Measurements from ENCODE around the gene DYRK4.

Gene DYRK4

DNA sequence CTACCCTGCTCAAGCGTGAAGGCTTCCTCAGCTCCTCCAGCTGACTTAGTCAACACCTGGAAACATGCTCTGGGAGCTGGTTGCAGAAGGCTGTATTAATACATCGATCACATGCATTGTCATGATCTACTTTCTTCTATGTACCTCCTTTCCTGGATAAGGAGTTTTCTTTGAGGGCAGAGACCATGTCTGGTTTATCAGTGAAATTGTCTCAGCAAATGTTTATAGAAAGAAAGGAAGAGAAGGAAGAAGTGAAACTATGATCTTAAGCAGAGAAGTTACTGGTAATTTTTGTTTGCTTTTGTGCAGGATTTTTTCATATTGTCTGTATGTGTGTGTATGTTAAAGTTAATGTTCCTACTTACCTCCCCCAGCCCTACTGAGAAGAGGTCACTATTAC, 4.5 kb downstream of the DYRK4 start:
- TF ChIP-seq, protein P1, sequence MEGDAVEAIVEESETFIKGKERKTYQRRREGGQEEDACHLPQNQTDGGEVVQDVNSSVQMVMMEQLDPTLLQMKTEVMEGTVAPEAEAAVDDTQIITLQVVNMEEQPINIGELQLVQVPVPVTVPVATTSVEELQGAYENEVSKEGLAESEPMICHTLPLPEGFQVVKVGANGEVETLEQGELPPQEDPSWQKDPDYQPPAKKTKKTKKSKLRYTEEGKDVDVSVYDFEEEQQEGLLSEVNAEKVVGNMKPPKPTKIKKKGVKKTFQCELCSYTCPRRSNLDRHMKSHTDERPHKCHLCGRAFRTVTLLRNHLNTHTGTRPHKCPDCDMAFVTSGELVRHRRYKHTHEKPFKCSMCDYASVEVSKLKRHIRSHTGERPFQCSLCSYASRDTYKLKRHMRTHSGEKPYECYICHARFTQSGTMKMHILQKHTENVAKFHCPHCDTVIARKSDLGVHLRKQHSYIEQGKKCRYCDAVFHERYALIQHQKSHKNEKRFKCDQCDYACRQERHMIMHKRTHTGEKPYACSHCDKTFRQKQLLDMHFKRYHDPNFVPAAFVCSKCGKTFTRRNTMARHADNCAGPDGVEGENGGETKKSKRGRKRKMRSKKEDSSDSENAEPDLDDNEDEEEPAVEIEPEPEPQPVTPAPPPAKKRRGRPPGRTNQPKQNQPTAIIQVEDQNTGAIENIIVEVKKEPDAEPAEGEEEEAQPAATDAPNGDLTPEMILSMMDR (IDR thresholded peaks at IDR 0.05), result no peak

GRCh38 chr12:4567073-4567881, 5.3 kb downstream of the DYRK4 start:
- Histone ChIP-seq H3K9me3 (no peaks in the 10 kb centered on the region), H3K27ac (peak overlapping the region; percentile 29), H3K36me3 (no peaks in the 10 kb centered on the region), H3K27me3 (peaks cover 14% of the 10 kb centered on the region), H3K4me3 (ENCODE audit: low read depth in 1 of 2, low read length in 1 of 2) (no peak overlapping the region), H3K4me1 (ENCODE audit: control insufficient read depth in 1 of 2, insufficient read depth in 1 of 2, low read depth in 1 of 2, low read length in 1 of 2) (peaks cover 2 to 13% of the 10 kb centered on the region in 2 experiments)
- TF ChIP-seq, protein P1 (IDR thresholded peaks at IDR 0.05), result no peak

More for the DNA sequence above, 4.5 kb downstream of the DYRK4 start:
- Histone ChIP-seq H3K27me3 (peaks cover 18% of the 10 kb centered on the region), H3K36me3 (no peaks in the 10 kb centered on the region), H3K4me1 (ENCODE audit: control insufficient read depth in 1 of 2, insufficient read depth in 1 of 2, low read depth in 1 of 2, low read length in 1 of 2) (peaks cover 6 to 17% of the 10 kb centered on the region in 2 experiments), H3K27ac (no peak overlapping the region), H3K4me3 (ENCODE audit: low read depth in 1 of 2, low read length in 1 of 2) (no peak overlapping the region), H3K9me3 (no peaks in the 10 kb centered on the region)

GRCh38 chr12:4569261-4569660, 7.3 kb downstream of the DYRK4 start:
- H3K9me3 ChIP-seq, result no peaks in the 10 kb centered on the region
- no peak overlapping the region for H3K27ac ChIP-seq
- no peaks in the 10 kb centered on the region for H3K27me3 ChIP-seq
- H3K4me3 ChIP-seq (ENCODE audit: low read depth in 1 of 2, low read length in 1 of 2), result no peak overlapping the region
- TF ChIP-seq, protein P1 (IDR thresholded peaks at IDR 0.05), result no peak
- no peaks in the 10 kb centered on the region for H3K36me3 ChIP-seq
- peaks cover 0 to 9% of the 10 kb centered on the region in 2 experiments for H3K4me1 ChIP-seq (ENCODE audit: control insufficient read depth in 1 of 2, insufficient read depth in 1 of 2, low read depth in 1 of 2, low read length in 1 of 2)

DNA sequence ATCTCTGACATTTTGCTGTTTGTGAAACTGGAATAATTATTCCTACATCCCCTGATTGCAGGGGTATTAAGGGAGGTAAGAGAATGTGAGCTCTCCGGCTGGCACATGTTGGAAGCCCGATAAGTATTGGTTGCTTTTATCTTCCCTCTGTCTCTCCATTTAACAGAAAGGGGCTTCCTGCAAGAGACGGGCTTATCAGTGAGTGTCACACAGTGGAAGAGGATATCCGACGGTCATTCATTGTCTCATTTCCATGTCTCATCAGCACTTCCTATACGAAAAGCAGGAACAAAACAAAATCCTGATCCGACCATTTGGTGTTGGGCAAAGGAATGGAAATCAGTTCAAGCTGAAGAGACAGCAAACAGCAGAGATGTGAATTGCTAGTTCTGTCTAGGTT, 10.7 kb downstream of the DYRK4 start:
- H3K4me1 ChIP-seq (ENCODE audit: control insufficient read depth in 1 of 2, insufficient read depth in 1 of 2, low read depth in 1 of 2, low read length in 1 of 2), result no peaks in the 10 kb centered on the region
- no peak overlapping the region for H3K4me3 ChIP-seq (ENCODE audit: low read depth in 1 of 2, low read length in 1 of 2)
- peaks cover 10% of the 10 kb centered on the region for H3K27me3 ChIP-seq
- H3K9me3 ChIP-seq, result no peaks in the 10 kb centered on the region
- no peaks in the 10 kb centered on the region for H3K36me3 ChIP-seq
- TF ChIP-seq, protein P1 (IDR thresholded peaks at IDR 0.05), result no peak
- H3K27ac ChIP-seq, result no peak overlapping the region

DNA sequence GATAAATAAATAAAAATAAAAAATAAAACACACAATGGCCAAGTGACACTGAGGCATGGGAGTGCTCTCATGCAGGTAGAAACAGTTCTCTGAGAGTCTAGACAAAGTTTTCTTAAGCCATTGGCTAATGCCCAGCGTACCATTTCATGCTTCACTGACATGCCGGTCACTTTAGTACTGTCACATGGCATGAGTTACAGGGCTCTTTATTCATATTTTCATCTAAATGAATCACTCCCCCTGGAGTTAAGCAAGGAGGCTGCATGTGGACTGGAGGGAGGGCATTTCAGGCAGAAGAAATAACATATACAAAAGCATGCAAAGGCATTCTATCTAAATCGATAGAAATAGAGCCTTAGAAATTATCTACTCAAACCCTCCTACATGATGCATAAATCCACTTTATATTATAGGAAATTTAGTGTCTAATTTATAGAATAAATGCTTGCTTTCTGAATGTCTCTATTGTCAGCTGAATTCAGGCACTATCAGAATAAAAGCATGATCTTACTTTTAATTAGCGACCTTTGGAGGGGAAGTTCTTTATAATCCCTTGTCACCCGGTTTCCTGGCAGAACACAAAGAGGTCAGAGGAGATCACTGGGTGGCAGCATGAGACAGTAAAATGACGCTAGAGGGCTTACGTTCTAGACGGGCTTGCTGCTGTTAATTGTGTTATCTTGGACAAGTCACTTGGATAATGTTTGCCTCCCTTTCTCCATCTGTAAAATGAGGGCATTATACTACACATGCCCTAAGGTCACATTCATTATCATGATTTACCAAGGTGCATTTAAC, 17.5 kb downstream of the DYRK4 start:
- H3K27ac ChIP-seq, result no peak overlapping the region
- no peaks in the 10 kb centered on the region for H3K36me3 ChIP-seq
- TF ChIP-seq, protein P1 (IDR thresholded peaks at IDR 0.05), result no peak
- H3K9me3 ChIP-seq, result no peaks in the 10 kb centered on the region
- H3K4me3 ChIP-seq (ENCODE audit: low read depth in 1 of 2, low read length in 1 of 2), result no peak overlapping the region
- peaks cover 23% of the 10 kb centered on the region for H3K27me3 ChIP-seq
- no peaks in the 10 kb centered on the region for H3K4me1 ChIP-seq (ENCODE audit: control insufficient read depth in 1 of 2, insufficient read depth in 1 of 2, low read depth in 1 of 2, low read length in 1 of 2)

All from neutrophil (primary cell).